ENCODE measurements around the gene BTN2A1. TPM values are rescaled to one million over a fixed set of nuclear protein-coding genes. Genes with fewer than 3 reads are reported as not detected.

The BTN2A1 gene
- total and polyA plus RNA-seq, 2 of the 13 experiments (the other 11 are each of a cell fraction or from before 2014, with no cell fraction given): 16.4 to 30.4 TPM

- TF ChIP-seq ZNF577 (CRISPR knock-in tag; IDR thresholded peaks at IDR 0.05; ENCODE audit: borderline replicate concordance, low read depth) (no peak), ZBTB14 (CRISPR knock-in tag; IDR thresholded peaks at IDR 0.05) (no peak), NR2C2 (CRISPR knock-in tag; IDR thresholded peaks at IDR 0.05; ENCODE audit: borderline replicate concordance) (no peak), ZBTB8A (CRISPR knock-in tag; IDR thresholded peaks at IDR 0.05; ENCODE audit: borderline replicate concordance, low read depth) (no peak), SIX4 (CRISPR knock-in tag; IDR thresholded peaks at IDR 0.05) (no peak; the same call in 1 of the 2 replicates), GABPA (IDR thresholded peaks at IDR 0.05; ENCODE audit: low read depth, low read length) (no peak), GABPA (CRISPR knock-in tag; IDR thresholded peaks at IDR 0.05; ENCODE audit: low read depth) (peak; percentile 50; the same call in 1 of the 2 replicates), JARID2 (CRISPR knock-in tag; IDR thresholded peaks at IDR 0.05; ENCODE audit: insufficient replicate concordance) (no peak), MLLT10 (CRISPR knock-in tag; IDR thresholded peaks at IDR 0.05) (no peak), NKX3-1 (CRISPR knock-in tag; IDR thresholded peaks at IDR 0.05) (peak; percentile 39; the same call in 1 of the 2 replicates), BCL3 (CRISPR knock-in tag; IDR thresholded peaks at IDR 0.05) (no peak), AGO1 (IDR thresholded peaks at IDR 0.05; ENCODE audit: low read depth, low read length, poor library complexity, severe bottlenecking) (no peak), ZNF343 (CRISPR knock-in tag; IDR thresholded peaks at IDR 0.05) (no peak), JDP2 (CRISPR knock-in tag; IDR thresholded peaks at IDR 0.05; ENCODE audit: borderline replicate concordance) (no peak), ZNF546 (CRISPR knock-in tag; conservative IDR thresholded peaks at IDR 0.05) (no peak), CERS6 (CRISPR knock-in tag; IDR thresholded peaks at IDR 0.05) (no peak), XBP1 (CRISPR knock-in tag; IDR thresholded peaks at IDR 0.05) (no peak), ZNF777 (CRISPR knock-in tag; IDR thresholded peaks at IDR 0.05) (0 out of 2 replicates have a peak, but pooled peaks have one; percentile 37), HNF4A (CRISPR knock-in tag; IDR thresholded peaks at IDR 0.05) (peak; percentile 33), ZNF614 (CRISPR knock-in tag; IDR thresholded peaks at IDR 0.05; ENCODE audit: borderline replicate concordance) (peak; percentile 27; the same call in 1 of the 2 replicates), GATA4 (IDR thresholded peaks at IDR 0.05; ENCODE audit: borderline replicate concordance, low read depth) (no peak), KAT8 (CRISPR knock-in tag; IDR thresholded peaks at IDR 0.05) (0 out of 2 replicates have a peak, but pooled peaks have one; percentile 31), ZFP1 (CRISPR knock-in tag; IDR thresholded peaks at IDR 0.05) (no peak; the same call in 1 of the 2 replicates), ZNF547 (CRISPR knock-in tag; IDR thresholded peaks at IDR 0.05) (peak; percentile 26; the same call in 1 of the 2 replicates), GABPB1 (CRISPR knock-in tag; IDR thresholded peaks at IDR 0.05) (no peak; the same call in 1 of the 2 replicates), MAX (IDR thresholded peaks at IDR 0.05) (peak; percentile 43; the same call in 1 of the 2 replicates), ATF1 (CRISPR knock-in tag; IDR thresholded peaks at IDR 0.05) (peak; percentile 96)
Observed at GRCh38 chr6:26473758-26474438, 16.1 kb downstream of the BTN2A1 start (continued).
